Choroid plexus epithelial cell (primary cell): Measurements from ENCODE around the gene ZP1.
"Not testable (repeated sequence)": the region's sequence is repeated elsewhere in the genome, so short reads cannot be mapped to it uniquely, and the experiment has no call there.

Experiments
- DNase-seq: peaks from one replicate; pipeline ENCODE4 v3.0.0-alpha.2; 2010; ENCODE audit warnings: low read depth
- H3K4me3 ChIP-seq: 2 replicates; pipeline ENCODE4 v1.5.1; 2011; ENCODE audit warnings: low read depth, mild to moderate bottlenecking, control low read depth, low read length, moderate library complexity
- TF ChIP-seq, protein P1 (sequence below): conservative IDR thresholded peaks from 2 replicates; pipeline ENCODE4 v1.5.1; 2011; ENCODE audit warnings: low read depth, mild to moderate bottlenecking, control low read depth, inconsistent platforms, low read length, moderate library complexity

ZP1 gene, protein sequence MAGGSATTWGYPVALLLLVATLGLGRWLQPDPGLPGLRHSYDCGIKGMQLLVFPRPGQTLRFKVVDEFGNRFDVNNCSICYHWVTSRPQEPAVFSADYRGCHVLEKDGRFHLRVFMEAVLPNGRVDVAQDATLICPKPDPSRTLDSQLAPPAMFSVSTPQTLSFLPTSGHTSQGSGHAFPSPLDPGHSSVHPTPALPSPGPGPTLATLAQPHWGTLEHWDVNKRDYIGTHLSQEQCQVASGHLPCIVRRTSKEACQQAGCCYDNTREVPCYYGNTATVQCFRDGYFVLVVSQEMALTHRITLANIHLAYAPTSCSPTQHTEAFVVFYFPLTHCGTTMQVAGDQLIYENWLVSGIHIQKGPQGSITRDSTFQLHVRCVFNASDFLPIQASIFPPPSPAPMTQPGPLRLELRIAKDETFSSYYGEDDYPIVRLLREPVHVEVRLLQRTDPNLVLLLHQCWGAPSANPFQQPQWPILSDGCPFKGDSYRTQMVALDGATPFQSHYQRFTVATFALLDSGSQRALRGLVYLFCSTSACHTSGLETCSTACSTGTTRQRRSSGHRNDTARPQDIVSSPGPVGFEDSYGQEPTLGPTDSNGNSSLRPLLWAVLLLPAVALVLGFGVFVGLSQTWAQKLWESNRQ

DNA sequence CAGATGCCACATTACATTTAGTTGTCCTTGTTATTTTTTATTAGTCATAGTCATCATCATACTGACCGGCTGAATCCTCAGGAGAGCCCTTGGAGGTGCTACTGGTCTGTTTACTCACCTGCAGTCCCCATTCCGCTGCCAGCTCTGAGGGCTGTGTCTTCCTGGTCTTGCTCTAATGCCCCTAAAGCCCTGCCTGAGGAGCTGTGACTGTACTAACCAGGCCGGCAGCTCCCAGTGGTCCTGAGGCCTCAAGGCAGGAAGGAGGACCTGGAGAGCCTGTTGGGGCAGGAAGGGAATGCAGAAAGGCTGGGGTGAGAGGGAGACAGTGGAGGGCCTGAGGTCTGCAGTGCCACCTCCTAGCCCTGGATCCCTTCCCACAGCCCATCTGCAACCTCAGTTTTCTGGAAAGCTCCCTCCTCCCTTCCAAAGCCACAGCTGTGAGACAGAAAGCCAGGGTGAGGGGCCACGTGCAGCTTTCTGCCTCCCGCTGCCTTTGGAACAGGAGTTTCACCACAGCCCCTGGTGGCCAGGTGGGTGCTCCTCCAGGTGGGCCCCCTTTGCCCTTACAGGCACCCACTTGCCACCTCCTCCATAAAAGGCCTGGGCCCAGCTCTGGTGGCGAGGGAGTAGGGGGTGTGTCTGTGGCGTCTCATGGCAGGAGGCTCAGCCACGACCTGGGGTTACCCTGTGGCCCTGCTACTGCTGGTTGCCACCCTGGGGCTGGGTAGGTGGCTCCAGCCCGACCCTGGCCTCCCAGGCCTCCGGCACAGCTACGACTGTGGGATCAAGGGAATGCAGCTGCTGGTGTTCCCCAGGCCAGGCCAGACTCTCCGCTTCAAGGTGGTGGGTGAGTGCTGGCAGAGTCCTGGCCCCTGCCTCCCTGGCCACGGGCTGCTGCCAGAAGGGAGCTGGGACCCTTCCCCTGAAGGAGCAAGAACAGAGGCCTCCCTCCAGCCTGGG lies at the start of gene ZP1:
Gene ZP1 (plus strand): TSS at position 632 of the 960 bp plus-strand sequence. CDS start 20 bp downstream, at position 652.
- DNase-seq, result no peak
- TF ChIP-seq, protein P1, sequence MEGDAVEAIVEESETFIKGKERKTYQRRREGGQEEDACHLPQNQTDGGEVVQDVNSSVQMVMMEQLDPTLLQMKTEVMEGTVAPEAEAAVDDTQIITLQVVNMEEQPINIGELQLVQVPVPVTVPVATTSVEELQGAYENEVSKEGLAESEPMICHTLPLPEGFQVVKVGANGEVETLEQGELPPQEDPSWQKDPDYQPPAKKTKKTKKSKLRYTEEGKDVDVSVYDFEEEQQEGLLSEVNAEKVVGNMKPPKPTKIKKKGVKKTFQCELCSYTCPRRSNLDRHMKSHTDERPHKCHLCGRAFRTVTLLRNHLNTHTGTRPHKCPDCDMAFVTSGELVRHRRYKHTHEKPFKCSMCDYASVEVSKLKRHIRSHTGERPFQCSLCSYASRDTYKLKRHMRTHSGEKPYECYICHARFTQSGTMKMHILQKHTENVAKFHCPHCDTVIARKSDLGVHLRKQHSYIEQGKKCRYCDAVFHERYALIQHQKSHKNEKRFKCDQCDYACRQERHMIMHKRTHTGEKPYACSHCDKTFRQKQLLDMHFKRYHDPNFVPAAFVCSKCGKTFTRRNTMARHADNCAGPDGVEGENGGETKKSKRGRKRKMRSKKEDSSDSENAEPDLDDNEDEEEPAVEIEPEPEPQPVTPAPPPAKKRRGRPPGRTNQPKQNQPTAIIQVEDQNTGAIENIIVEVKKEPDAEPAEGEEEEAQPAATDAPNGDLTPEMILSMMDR, result no peak
- no peak within 1 kb of the TSS for H3K4me3 ChIP-seq

DNA sequence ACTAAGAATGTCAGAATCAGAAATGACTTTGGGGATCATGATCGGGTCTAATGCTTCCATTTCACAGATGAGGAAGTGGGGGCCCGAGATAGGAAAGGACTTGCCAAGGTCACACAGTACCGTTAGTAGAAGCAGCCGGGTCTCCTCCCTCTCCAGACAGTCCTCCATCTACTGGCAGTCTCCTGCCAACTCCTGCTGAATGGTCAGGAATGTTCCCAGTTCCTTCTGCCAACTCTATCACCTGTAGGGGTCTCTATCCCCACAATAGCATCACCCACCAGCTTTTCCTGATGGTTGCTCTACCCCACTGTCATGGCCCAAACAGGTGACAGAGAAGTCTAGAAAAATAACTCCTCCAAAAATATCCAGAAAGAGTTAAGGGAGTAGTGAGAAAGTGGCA lies 49.3 kb upstream of the ZP1 start:
- TF ChIP-seq, protein P1, result no peak
- no peak overlapping the region for H3K4me3 ChIP-seq
- DNase-seq, result no peak

DNA sequence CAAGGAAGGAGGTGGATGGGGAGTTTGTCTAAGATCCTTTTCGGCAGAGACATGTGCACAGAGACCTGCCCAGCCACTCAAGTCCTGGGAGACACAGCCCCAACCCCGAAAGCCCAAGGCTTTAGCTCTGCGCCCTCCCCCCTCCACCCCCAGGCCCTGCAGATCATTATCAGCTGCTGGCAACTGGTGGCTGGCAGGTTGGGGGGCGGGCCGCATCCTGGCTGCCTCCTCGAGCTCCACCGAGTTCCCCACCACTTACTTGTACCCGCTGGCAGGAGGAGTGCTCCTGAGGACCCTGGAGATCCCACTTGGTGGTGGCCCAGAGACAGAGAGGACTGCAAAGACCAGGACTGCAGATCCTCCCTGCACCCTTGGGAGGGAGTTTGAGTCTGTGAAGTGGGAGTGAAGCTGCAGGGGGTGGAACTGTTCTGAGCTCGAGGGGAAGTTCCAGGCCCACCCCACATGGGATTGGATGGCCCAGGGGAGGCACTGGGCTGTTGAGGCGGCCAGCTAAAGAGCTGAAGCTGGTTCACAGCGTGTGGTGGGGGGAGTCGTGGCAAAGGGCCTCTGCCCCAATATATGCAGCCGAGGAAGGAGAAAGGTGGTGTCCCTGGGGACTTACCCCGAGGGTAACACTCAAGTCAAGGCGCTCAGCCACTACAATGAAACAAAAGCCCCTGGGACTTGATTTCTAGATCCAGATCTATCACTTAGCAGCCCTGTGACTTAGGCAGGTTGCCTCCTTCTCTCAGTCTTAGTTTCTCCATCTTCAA lies 45.3 kb upstream of the ZP1 start:
- no peak for DNase-seq
- TF ChIP-seq, protein P1, result no peak
- H3K4me3 ChIP-seq, result no peak overlapping the region

DNA sequence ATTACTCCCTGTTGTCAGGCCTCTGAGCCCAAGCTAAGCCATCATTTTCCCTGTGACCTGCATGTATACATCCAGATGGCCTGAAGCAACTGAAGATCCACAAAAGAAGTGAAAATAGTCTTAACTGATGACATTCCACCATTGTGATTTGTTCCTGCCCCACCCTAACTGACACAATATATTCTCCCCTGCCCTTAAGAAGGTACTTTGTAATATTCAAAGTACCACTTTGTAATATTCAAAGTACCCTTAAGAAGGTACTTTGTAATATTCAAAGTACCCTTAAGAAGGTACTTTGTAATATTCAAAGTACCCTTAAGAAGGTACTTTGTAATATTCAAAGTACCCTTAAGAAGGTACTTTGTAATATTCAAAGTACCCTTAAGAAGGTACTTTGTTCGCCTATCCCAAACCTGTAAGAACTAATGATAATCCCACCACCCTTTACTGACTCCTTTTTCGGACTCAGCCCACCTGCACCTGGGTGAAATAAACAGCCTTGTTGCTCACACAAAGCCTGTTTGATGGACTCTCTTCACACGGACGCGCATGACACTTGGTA lies 43.5 kb upstream of the ZP1 start:
- H3K4me3 ChIP-seq, DNase-seq: not testable (repeated sequence)

DNA sequence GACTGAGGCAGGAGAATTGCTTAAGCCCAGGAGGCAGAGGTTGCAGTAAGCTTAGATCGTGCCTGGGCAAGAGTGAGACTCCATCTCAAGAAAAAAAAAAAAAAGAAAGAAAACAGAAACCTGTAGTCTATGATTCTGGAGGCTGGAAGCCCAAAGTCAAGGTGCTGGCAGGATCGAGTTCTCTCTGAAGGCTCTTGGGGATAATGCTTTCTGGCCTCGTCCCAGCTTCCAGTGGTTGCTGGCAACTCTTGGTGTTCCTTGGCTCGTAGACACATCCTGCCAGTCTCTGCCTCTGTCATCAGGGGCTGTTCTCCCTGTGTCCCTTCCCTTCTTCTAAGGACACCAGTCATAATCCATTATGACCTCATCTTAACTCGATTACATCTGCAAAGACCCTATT lies 42.2 kb upstream of the ZP1 start:
- no peak for DNase-seq
- TF ChIP-seq, protein P1, result no peak
- no peak overlapping the region for H3K4me3 ChIP-seq

DNA sequence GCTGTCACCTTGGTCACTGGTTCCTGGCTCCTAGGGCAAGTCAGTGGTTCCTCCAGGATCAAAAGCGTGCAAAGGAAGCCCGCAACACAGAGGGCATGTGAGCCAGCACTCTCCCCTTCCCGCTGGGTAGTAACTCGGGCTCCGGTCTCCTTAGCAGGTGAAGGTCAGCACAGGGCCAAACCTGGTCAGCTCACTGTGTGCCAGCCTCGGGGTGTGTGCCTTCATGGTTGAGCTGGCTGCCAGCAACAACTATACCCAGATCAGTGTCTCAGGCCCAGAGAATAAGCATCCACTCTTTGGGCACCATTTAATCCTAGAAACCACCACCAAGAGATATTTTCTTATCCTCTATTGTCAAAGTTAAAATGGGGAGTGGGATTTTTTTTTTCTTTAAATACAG lies 41.6 kb upstream of the ZP1 start:
- no peak for DNase-seq
- H3K4me3 ChIP-seq, result no peak overlapping the region
- TF ChIP-seq, protein P1, result no peak
